SU-DHL-6 (cell line): ENCODE results near the gene PTPRQ.

Experiments used
- H2AFZ ChIP-seq: fragments of 200-600 bp; sonication (generic); 2 replicates; pipeline ENCODE4 v1.6.1; 2014; ENCODE audit warnings: low read depth, mild to moderate bottlenecking, moderate library complexity, mixed read lengths, antibody characterized with exemption, low read length; ENCODE audit not compliant: severe bottlenecking
- H3F3A ChIP-seq: fragments of 200-600 bp; shearing (Covaris generic); 2 replicates; pipeline ENCODE4 v1.6.0; 2016; ENCODE audit warnings: antibody characterized with exemption, mild to moderate bottlenecking; ENCODE audit not compliant: insufficient read depth
- H3K27ac ChIP-seq: fragments of 200-600 bp; sonication (generic); 2 replicates; pipeline ENCODE4 v1.5.1; 2016; ENCODE audit warnings: low read depth, mild to moderate bottlenecking, low read length, moderate library complexity, mixed read lengths
- H3K27me3 ChIP-seq: fragments of 200-600 bp; sonication (generic), shearing (Covaris generic); 2 replicates; pipeline ENCODE4 v1.6.0; 2014; ENCODE audit warnings: mild to moderate bottlenecking, low read length
- H3K36me3 ChIP-seq: fragments of 200-600 bp; sonication (generic); 2 replicates; pipeline ENCODE4 v1.6.1; 2014; ENCODE audit warnings: mild to moderate bottlenecking, low read length, mixed read lengths
- H3K4me2 ChIP-seq: fragments of 300-600, 200-600 bp; shearing (Covaris generic), sonication (generic); 2 replicates; pipeline ENCODE4 v1.6.0; 2014; ENCODE audit warnings: low read length, low read depth, mild to moderate bottlenecking; ENCODE audit not compliant: poor library complexity, severe bottlenecking
- H3K4me3 ChIP-seq: fragments of 200-600 bp; sonication (generic); 2 replicates; pipeline ENCODE4 v1.5.1; 2014; ENCODE audit warnings: antibody characterized with exemption, low read length, mild to moderate bottlenecking, mixed read lengths; ENCODE audit not compliant: insufficient read depth, poor library complexity, severe bottlenecking
- H3K79me2 ChIP-seq: fragments of 200-600 bp; sonication (generic); 2 replicates; pipeline ENCODE4 v1.6.1; 2014; ENCODE audit warnings: mild to moderate bottlenecking, low read length, moderate library complexity; ENCODE audit not compliant: insufficient read depth
- H3K9ac ChIP-seq: fragments of 200-600 bp; sonication (generic); 2 replicates; pipeline ENCODE4 v1.7.0; 2014; ENCODE audit warnings: mild to moderate bottlenecking, low read length
- H3K9me2 ChIP-seq: fragments of 200-600 bp; sonication (generic); replicated peaks from 2 replicates; pipeline ENCODE4 v1.6.1; 2014; ENCODE audit warnings: low read length; ENCODE audit not compliant: insufficient read depth
- H3K9me3 ChIP-seq: fragments of 200-600 bp; sonication (generic); 2 replicates; pipeline ENCODE4 v1.6.1; 2014; ENCODE audit warnings: low read length, mixed read lengths; ENCODE audit not compliant: insufficient read depth
- H4K20me1 ChIP-seq: fragments of 200-600 bp; sonication (generic); 2 replicates; pipeline ENCODE4 v1.6.1; 2014; ENCODE audit warnings: low read depth, mild to moderate bottlenecking, antibody characterized with exemption, low read length, moderate library complexity, mixed read lengths
- CTCF ChIP-seq: fragments of 200-600 bp; sonication (generic); IDR thresholded peaks from one replicate; pipeline ENCODE4 v1.5.1; 2017; ENCODE audit warnings: antibody characterized with exemption, mild to moderate bottlenecking, low read length, moderate library complexity; ENCODE audit not compliant: insufficient read depth, poor library complexity, severe bottlenecking
- EZH2phosphoT487 ChIP-seq: fragments of 200-600 bp; sonication (generic), shearing (Covaris generic); conservative IDR thresholded peaks from 2 replicates; pipeline ENCODE4 v1.6.1; 2018; ENCODE audit warnings: mild to moderate bottlenecking, antibody characterized with exemption, low read length, moderate library complexity, mixed read lengths

PTPRQ gene

GRCh38 chr12:80443974-80444666 is at the start of gene PTPRQ:
PTPRQ (plus strand) TSS chr12:80444235; CDS start chr12:80444346, 111 bp downstream.
- no peak within 1 kb of the TSS for H2AFZ ChIP-seq
- no peak for TF ChIP-seq CTCF
- no peak for TF ChIP-seq EZH2phosphoT487
- no peaks in the 10 kb centered on the region for H3K9me3 ChIP-seq
- no peak within 1 kb of the TSS for H3K27ac ChIP-seq
- no peaks in the 10 kb centered on the region; the same call in 1 of the 2 replicates for H3F3A ChIP-seq
- no peaks in the 10 kb centered on the region for H3K36me3 ChIP-seq
- no peak within 1 kb of the TSS for H3K4me2 ChIP-seq
- no peaks in the 10 kb centered on the region for H4K20me1 ChIP-seq
- H3K9me2 ChIP-seq, result no peaks in the 10 kb centered on the region
- H3K27me3 ChIP-seq, result no peaks in the 10 kb centered on the region
- no peak within 1 kb of the TSS for H3K9ac ChIP-seq
- no peak within 1 kb of the TSS for H3K4me3 ChIP-seq
- no peaks in the 10 kb centered on the region for H3K79me2 ChIP-seq

GRCh38 chr12:80400571-80400991 is 43.5 kb upstream of the PTPRQ start:
- no peaks in the 10 kb centered on the region for H4K20me1 ChIP-seq
- no peak overlapping the region for H2AFZ ChIP-seq
- no peak overlapping the region for H3K27ac ChIP-seq
- 0 out of 2 replicates have a peak, but pooled peaks cover 3% of the 10 kb centered on the region for H3K9me3 ChIP-seq
- H3K4me2 ChIP-seq, result no peak overlapping the region
- H3F3A ChIP-seq, result no peaks in the 10 kb centered on the region
- H3K4me3 ChIP-seq, result no peak overlapping the region
- no peaks in the 10 kb centered on the region for H3K27me3 ChIP-seq
- H3K9ac ChIP-seq, result no peak overlapping the region
- H3K9me2 ChIP-seq, result no peaks in the 10 kb centered on the region
- TF ChIP-seq EZH2phosphoT487, result no peak
- TF ChIP-seq CTCF, result no peak
- no peaks in the 10 kb centered on the region for H3K36me3 ChIP-seq
- no peaks in the 10 kb centered on the region for H3K79me2 ChIP-seq

- Histone ChIP-seq H3K9ac (no peak overlapping the region), H3K79me2 (no peaks in the 10 kb centered on the region), H3K27me3 (no peaks in the 10 kb centered on the region), H3F3A (no peaks in the 10 kb centered on the region), H3K27ac (no peak overlapping the region), H2AFZ (no peak overlapping the region), H3K9me2 (no peaks in the 10 kb centered on the region), H3K9me3 (0 out of 2 replicates have a peak, but pooled peaks cover 3% of the 10 kb centered on the region), H3K4me2 (no peak overlapping the region), H4K20me1 (no peaks in the 10 kb centered on the region), H3K36me3 (no peaks in the 10 kb centered on the region), H3K4me3 (no peak overlapping the region)
- TF ChIP-seq EZH2phosphoT487, result no peak
- TF ChIP-seq CTCF, result no peak
These were observed 42.8 kb upstream of the PTPRQ start for GRCh38 chr12:80401191-80401590.
